ENCODE measurements around the gene HMGN2.

DNA sequence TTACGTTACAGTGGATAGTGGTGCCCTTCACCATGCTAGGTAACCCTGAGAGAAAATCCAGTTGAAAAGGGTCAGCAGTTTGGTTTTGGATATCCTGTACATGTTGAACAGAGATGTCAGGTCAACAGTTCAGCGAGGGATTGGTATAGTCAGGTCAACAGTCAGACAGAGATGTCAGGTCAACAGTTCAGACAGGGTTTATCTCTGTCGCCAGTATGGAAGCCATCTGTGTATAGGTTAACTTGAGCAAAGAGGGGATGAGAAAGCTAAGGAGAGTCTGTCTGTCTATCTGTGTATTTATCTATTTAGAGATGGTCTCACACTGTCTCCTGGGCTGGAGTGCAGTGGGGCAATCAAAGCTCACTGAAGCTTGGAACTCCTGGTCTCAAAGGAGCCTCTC lies 22.4 kb upstream of the HMGN2 start:
- TF ChIP-seq POLR2A (IDR thresholded peaks at IDR 0.05), result no peak
- TF ChIP-seq, protein P1, sequence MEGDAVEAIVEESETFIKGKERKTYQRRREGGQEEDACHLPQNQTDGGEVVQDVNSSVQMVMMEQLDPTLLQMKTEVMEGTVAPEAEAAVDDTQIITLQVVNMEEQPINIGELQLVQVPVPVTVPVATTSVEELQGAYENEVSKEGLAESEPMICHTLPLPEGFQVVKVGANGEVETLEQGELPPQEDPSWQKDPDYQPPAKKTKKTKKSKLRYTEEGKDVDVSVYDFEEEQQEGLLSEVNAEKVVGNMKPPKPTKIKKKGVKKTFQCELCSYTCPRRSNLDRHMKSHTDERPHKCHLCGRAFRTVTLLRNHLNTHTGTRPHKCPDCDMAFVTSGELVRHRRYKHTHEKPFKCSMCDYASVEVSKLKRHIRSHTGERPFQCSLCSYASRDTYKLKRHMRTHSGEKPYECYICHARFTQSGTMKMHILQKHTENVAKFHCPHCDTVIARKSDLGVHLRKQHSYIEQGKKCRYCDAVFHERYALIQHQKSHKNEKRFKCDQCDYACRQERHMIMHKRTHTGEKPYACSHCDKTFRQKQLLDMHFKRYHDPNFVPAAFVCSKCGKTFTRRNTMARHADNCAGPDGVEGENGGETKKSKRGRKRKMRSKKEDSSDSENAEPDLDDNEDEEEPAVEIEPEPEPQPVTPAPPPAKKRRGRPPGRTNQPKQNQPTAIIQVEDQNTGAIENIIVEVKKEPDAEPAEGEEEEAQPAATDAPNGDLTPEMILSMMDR (IDR thresholded peaks at IDR 0.05), result no peak
